Left lung (tissue), 10 donors: ENCODE results near the gene PPP4R3A. TPM values are rescaled to one million over a fixed set of nuclear protein-coding genes. Genes with fewer than 3 reads are reported as not detected.
"Not testable (repeated sequence)": the region's sequence is repeated elsewhere in the genome, so short reads cannot be mapped to it uniquely, and the experiment has no call there.

Experiments
- ATAC-seq: fragments of 200-7000 bp; cut with Tn5 transposase; one replicate; pipeline ENCODE4 v1.9.1; 2020; ENCODE audit warnings: moderate library complexity
- DNase-seq, 4 donors: peaks; one replicate each; pipeline ENCODE4 v3.0.0-alpha.2; 2013 to 2020
- H3K27ac ChIP-seq, 2 donors: fragments of 200-600 bp; sonication (generic) in 1 of 2; one replicate each; pipeline versions ENCODE4 v1.5.0 to v1.8.0; 2020 to 2021
- H3K27me3 ChIP-seq, 2 donors: fragments of 200-600 bp; sonication (generic) in 1 of 2; one replicate each; pipeline versions ENCODE4 v1.5.0 to v1.8.0; 2020 to 2021
- H3K36me3 ChIP-seq, 2 donors: fragments of 200-600 bp; sonication (generic) in 1 of 2; one replicate each; pipeline versions ENCODE4 v1.5.0 to v1.8.0; 2020 to 2021
- H3K4me1 ChIP-seq, 2 donors: fragments of 200-600 bp; one replicate each; pipeline ENCODE4 v1.8.0; 2021
- H3K4me3 ChIP-seq, 2 donors: fragments of 200-600 bp; sonication (generic) in 1 of 2; one replicate each; pipeline versions ENCODE4 v1.5.0 to v1.8.0; 2020 to 2021; ENCODE audit warnings: mild to moderate bottlenecking in 1 of 2
- H3K9me3 ChIP-seq, 2 donors: fragments of 200-600 bp; sonication (generic) in 1 of 2; one replicate each; pipeline versions ENCODE4 v1.5.0 to v1.8.0; 2020 to 2021
- intact Hi-C, 2 donors: fragments of 100-400 bp; cut with DNase I; formaldehyde crosslinking; loops; one replicate each; pipeline versions ENCODE4 v1.11.2 to v1.14.2; 2022
- polyA plus RNA-seq, 6 donors: library from polyadenylated mRNA; unstranded; fragments of 120-200 nt; gene quantifications; one replicate each; pipeline ENCODE4 v1.2.1, GENCODE V29; 2013; ENCODE audit not compliant: insufficient read length in 6 of 6
- total RNA-seq, 2 donors: library from RNA; stranded (reverse); fragmentation: NEBNext Ultra II Directional; extraction: Animal tissue kit (Norgen Biotek cat#: 25700); gene quantifications; one replicate each; pipeline ENCODE4 v1.2.1, GENCODE V29; 2021
- TF ChIP-seq, protein P1 (sequence below), 2 donors: fragments of 200-600 bp; sonication (generic) in 1 of 2; IDR thresholded peaks; one replicate each; pipeline versions ENCODE4 v1.5.0 to v1.8.0; 2021; ENCODE audit warnings: antibody characterized with exemption in 2 of 2
- donor health status: DM: no; HTN: yes; CAD: no.
- donor health status: DM: no; HTN: no; CAD: no.

PPP4R3A gene
- total and polyA plus RNA-seq, 8 donors, result 68.8 to 125 (median 110) TPM

DNA sequence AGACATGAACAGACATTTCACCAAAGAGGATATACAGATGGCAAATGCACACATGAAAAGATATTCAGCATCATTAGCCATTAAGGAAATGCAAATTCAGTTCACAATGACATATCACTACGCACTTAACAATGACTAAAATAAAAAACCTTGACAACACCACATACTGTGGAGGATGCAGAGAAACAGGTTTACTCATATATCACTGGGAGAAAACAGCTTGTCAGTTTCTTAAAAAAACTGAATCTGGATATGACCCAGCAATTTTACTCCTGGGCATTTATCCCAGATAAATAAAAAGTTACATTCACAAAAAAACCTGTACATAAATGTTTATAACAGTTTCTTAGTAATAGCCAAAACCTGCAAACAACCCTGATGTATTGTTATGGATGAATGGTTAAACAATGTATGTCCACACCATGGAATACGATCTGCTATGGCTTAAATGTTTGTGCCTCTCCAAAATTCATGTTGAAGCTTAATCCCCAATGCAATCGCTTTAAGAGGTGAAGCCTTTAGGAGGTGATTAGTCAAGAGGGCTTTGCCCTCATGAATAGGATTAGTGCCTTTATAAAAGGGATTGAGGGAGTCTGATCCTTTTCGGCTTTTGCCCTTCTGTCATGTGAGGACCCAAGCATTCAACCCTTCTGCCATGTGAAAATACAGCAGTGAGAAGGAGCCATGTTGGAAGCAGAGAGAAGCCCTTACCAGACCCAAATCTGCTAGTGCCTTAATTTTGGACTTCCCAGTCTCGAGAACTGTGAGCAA lies 36.0 kb upstream of the PPP4R3A start:
- Histone ChIP-seq H3K27ac (no peak overlapping the region), H3K4me3 (no peak overlapping the region), H3K9me3 (peaks cover 0 to 11% of the 10 kb centered on the region in 2 donors), H3K4me1 (no peaks in the 10 kb centered on the region), H3K27me3 (no peaks in the 10 kb centered on the region), H3K36me3 (no peaks in the 10 kb centered on the region)
- ATAC-seq (no peak), DNase-seq (no peak)
- intact Hi-C loops, result no loop called here
- TF ChIP-seq, protein P1, sequence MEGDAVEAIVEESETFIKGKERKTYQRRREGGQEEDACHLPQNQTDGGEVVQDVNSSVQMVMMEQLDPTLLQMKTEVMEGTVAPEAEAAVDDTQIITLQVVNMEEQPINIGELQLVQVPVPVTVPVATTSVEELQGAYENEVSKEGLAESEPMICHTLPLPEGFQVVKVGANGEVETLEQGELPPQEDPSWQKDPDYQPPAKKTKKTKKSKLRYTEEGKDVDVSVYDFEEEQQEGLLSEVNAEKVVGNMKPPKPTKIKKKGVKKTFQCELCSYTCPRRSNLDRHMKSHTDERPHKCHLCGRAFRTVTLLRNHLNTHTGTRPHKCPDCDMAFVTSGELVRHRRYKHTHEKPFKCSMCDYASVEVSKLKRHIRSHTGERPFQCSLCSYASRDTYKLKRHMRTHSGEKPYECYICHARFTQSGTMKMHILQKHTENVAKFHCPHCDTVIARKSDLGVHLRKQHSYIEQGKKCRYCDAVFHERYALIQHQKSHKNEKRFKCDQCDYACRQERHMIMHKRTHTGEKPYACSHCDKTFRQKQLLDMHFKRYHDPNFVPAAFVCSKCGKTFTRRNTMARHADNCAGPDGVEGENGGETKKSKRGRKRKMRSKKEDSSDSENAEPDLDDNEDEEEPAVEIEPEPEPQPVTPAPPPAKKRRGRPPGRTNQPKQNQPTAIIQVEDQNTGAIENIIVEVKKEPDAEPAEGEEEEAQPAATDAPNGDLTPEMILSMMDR (IDR thresholded peaks at IDR 0.05), result no peak

DNA sequence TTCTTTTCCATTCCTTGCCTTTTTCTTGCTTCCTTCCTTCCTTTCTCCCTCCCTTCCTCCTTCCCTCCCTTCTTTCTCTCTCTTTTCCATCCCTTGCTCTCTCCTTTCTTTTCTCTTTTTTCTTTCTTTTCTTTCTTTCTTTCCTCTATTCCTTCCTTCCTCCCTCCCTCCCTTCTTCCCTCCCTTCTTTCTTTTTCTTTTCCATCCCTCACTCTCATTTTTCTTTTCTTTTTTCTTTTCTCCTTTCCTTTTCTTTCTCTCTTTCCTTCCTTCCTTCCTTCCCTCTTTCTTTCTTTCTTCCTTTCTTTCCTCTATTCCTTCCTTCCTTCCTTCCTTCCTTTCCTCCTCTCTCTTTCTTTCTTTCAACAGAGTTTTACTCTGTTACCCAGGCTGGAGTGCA lies 35.1 kb upstream of the PPP4R3A start:
- intact Hi-C loops, result no loop called here
- TF ChIP-seq, protein P1 (IDR thresholded peaks at IDR 0.05), result no peak
- Histone ChIP-seq H3K27me3 (no peaks in the 10 kb centered on the region), H3K9me3 (peaks cover 0 to 11% of the 10 kb centered on the region in 2 donors), H3K36me3 (no peaks in the 10 kb centered on the region), H3K27ac (no peak overlapping the region), H3K4me1 (no peaks in the 10 kb centered on the region), H3K4me3 (no peak overlapping the region)
- ATAC-seq, result no peak
- DNase-seq, result no peak

DNA sequence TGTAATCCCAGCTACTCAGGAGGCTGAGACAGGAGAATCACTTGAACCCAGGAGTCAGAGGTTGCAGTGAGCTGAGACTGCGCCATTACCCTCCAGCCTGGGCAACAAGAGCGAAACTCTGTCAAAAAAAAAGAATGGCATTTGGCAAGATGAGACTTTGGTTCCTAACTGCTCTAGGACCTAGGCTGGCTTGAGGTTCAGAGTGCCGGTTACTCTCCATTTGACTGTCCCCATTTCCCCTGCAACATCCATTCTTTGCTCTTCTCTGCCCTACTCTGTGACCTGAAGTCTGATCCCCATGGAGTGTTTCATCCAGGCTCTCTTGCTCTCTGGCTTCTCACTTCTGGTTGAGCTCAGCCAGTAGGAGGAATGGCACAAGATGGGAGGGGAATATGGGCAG lies 26.2 kb upstream of the PPP4R3A start:
- no peak for ATAC-seq
- H3K36me3 ChIP-seq, result no peaks in the 10 kb centered on the region
- no peak overlapping the region for H3K4me3 ChIP-seq
- intact Hi-C loops, result no loop called here
- no peak overlapping the region for H3K27ac ChIP-seq
- H3K9me3 ChIP-seq, result peaks cover 0 to 4% of the 10 kb centered on the region in 2 donors
- H3K4me1 ChIP-seq, result no peaks in the 10 kb centered on the region
- no peak for DNase-seq
- H3K27me3 ChIP-seq, result no peaks in the 10 kb centered on the region
- TF ChIP-seq, protein P1 (IDR thresholded peaks at IDR 0.05), result no peak

DNA sequence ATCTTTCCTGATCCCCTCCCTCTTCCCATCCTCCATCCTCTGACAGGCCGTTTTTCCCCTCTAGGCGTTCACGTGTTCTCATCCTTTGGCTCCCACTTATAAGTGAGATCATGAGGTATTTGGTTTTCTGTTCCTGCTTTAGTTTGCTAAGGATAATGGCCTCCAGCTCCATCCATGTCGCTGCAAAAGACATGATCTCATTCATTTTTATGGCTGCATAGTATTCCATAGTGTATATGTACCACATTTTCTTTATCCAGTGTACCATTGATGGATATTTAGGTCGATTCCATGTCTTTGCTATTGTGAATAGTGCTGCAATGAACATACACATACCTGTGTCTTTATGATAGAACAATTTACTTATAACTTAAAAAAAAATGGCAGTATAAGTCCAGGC lies 23.9 kb upstream of the PPP4R3A start:
- ATAC-seq, H3K4me1 ChIP-seq, H3K36me3 ChIP-seq, H3K9me3 ChIP-seq, H3K4me3 ChIP-seq, H3K27ac ChIP-seq, intact Hi-C loops, H3K27me3 ChIP-seq, DNase-seq: not testable (repeated sequence)

DNA sequence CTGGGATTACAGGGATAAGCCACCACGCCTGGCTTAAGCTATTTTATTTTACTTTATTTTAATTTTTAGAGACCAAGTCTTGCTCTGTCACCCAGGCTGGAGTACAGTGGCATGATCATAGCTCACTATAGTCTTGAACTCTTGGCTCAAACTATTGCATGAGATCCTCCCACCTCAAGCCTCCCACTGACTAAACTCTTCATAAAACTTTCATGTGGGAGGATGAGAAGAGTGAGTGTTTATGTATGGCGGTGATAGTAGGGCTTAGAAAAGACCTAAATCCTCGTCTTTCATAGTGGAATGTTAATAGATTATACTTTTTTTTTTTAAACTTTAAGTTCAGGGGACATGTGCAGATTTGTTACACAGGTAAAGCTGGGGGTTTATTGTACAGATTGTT lies 23.5 kb upstream of the PPP4R3A start:
- H3K9me3 ChIP-seq, result no peaks in the 10 kb centered on the region
- no peak overlapping the region for H3K27ac ChIP-seq
- ATAC-seq (no peak), DNase-seq (no peak)
- intact Hi-C loops, result no loop called here
- H3K4me3 ChIP-seq, result no peak overlapping the region
- no peaks in the 10 kb centered on the region for H3K36me3 ChIP-seq
- no peaks in the 10 kb centered on the region for H3K27me3 ChIP-seq
- TF ChIP-seq, protein P1 (IDR thresholded peaks at IDR 0.05), result no peak
- no peaks in the 10 kb centered on the region for H3K4me1 ChIP-seq

DNA sequence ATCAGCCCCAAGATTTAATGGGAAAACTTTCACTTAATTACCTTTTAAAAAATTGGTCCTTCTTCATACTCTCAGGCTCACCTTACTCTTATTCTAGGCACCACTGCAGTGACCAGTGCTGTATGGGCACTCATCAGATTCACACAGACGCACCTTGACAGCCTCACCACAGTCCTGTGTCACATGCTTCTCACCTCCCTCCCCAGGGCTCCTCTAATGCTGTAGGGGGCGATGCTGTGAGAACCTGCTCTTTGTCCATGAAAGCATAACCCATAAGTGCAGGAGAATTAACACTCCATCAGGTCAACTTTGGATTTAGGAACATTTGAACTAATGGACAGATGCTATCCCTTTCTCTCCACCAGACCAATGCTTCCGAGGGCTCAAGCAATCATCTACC lies 13.9 kb upstream of the PPP4R3A start:
- H3K4me1 ChIP-seq, result no peaks in the 10 kb centered on the region
- H3K27me3 ChIP-seq, result no peaks in the 10 kb centered on the region
- ATAC-seq (no peak), DNase-seq (no peak)
- H3K9me3 ChIP-seq, result no peaks in the 10 kb centered on the region
- TF ChIP-seq, protein P1 (IDR thresholded peaks at IDR 0.05), result no peak
- H3K36me3 ChIP-seq, result no peaks in the 10 kb centered on the region
- intact Hi-C loops, result no loop called here
- H3K4me3 ChIP-seq, result no peak overlapping the region
- H3K27ac ChIP-seq, result no peak overlapping the region
